RPMI8226 (cell line): ENCODE results near the gene SIGLEC12.

Experiments
- DNase-seq: peaks from one replicate; pipeline ENCODE4 v3.0.0-alpha.2; 2015

Gene SIGLEC12

GRCh38 chr19:51501594-51502263, at the start of gene SIGLEC12:
SIGLEC12 (minus strand) TSS chr19:51501800; CDS start chr19:51501733, 67 bp downstream.
- DNase-seq, result peak; percentile 49

GRCh38 chr19:51550848-51551672, 49.5 kb upstream of the SIGLEC12 start:
- DNase-seq, result peak; percentile 66

- DNase-seq, result no peak
Observed at GRCh38 chr19:51549533-51550324, 48.1 kb upstream of the SIGLEC12 start.

GRCh38 chr19:51548891-51549305, 47.3 kb upstream of the SIGLEC12 start:
- no peak for DNase-seq

- DNase-seq, result no peak
Observed at GRCh38 chr19:51548213-51548651, 46.6 kb upstream of the SIGLEC12 start.

- no peak for DNase-seq
Observed at GRCh38 chr19:51547397-51548212, 46.0 kb upstream of the SIGLEC12 start.

- DNase-seq, result no peak
Observed at GRCh38 chr19:51546650-51547396, 45.2 kb upstream of the SIGLEC12 start.

- no peak for DNase-seq
Observed at GRCh38 chr19:51546107-51546649, 44.6 kb upstream of the SIGLEC12 start.

GRCh38 chr19:51544038-51544437, 42.4 kb upstream of the SIGLEC12 start:
- DNase-seq, result no peak

- no peak for DNase-seq
Observed at GRCh38 chr19:51542699-51543098, 41.1 kb upstream of the SIGLEC12 start.

GRCh38 chr19:51541458-51542357, 40.1 kb upstream of the SIGLEC12 start:
- DNase-seq, result no peak

- DNase-seq, result no peak
Observed at GRCh38 chr19:51539821-51540366, 38.3 kb upstream of the SIGLEC12 start.

GRCh38 chr19:51535535-51535934, 33.9 kb upstream of the SIGLEC12 start:
- no peak for DNase-seq

- peak; percentile 79 for DNase-seq
Observed at GRCh38 chr19:51531349-51532315, 30.0 kb upstream of the SIGLEC12 start, which contains the start of gene SIGLEC6. SIGLEC6 (minus strand) TSS chr19:51531670; CDS start chr19:51531648, 22 bp downstream.

GRCh38 chr19:51530616-51531015, 29.0 kb upstream of the SIGLEC12 start:
- DNase-seq, result no peak

GRCh38 chr19:51529301-51529700, 27.7 kb upstream of the SIGLEC12 start:
- DNase-seq, result no peak

- no peak for DNase-seq
Observed at GRCh38 chr19:51525651-51526050, 24.1 kb upstream of the SIGLEC12 start.

GRCh38 chr19:51524666-51525264, 23.2 kb upstream of the SIGLEC12 start:
- no peak for DNase-seq
